ENCODE results near the gene IL4I1.

- no peak for TF ChIP-seq POLR2AphosphoS5 (IDR thresholded peaks at IDR 0.05; ENCODE audit: low read depth, low read length)
- TF ChIP-seq TCF7L2 (IDR thresholded peaks at IDR 0.05; ENCODE audit: low read depth, low read length) = no peak
- TF ChIP-seq, protein P1, sequence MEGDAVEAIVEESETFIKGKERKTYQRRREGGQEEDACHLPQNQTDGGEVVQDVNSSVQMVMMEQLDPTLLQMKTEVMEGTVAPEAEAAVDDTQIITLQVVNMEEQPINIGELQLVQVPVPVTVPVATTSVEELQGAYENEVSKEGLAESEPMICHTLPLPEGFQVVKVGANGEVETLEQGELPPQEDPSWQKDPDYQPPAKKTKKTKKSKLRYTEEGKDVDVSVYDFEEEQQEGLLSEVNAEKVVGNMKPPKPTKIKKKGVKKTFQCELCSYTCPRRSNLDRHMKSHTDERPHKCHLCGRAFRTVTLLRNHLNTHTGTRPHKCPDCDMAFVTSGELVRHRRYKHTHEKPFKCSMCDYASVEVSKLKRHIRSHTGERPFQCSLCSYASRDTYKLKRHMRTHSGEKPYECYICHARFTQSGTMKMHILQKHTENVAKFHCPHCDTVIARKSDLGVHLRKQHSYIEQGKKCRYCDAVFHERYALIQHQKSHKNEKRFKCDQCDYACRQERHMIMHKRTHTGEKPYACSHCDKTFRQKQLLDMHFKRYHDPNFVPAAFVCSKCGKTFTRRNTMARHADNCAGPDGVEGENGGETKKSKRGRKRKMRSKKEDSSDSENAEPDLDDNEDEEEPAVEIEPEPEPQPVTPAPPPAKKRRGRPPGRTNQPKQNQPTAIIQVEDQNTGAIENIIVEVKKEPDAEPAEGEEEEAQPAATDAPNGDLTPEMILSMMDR (IDR thresholded peaks at IDR 0.05) = no peak
- TF ChIP-seq SIN3A (IDR thresholded peaks at IDR 0.05; ENCODE audit: borderline replicate concordance, insufficient read depth, low read depth, low read length) = no peak
These were observed 46.5 kb downstream of the IL4I1 start for GRCh38 chr19:49850221-49850486.

All from Panc1 (cell line).